ENCODE results near the gene CAMSAP3. TPM values are rescaled to one million over a fixed set of nuclear protein-coding genes. Genes with fewer than 3 reads are reported as not detected.

The CAMSAP3 gene, protein sequence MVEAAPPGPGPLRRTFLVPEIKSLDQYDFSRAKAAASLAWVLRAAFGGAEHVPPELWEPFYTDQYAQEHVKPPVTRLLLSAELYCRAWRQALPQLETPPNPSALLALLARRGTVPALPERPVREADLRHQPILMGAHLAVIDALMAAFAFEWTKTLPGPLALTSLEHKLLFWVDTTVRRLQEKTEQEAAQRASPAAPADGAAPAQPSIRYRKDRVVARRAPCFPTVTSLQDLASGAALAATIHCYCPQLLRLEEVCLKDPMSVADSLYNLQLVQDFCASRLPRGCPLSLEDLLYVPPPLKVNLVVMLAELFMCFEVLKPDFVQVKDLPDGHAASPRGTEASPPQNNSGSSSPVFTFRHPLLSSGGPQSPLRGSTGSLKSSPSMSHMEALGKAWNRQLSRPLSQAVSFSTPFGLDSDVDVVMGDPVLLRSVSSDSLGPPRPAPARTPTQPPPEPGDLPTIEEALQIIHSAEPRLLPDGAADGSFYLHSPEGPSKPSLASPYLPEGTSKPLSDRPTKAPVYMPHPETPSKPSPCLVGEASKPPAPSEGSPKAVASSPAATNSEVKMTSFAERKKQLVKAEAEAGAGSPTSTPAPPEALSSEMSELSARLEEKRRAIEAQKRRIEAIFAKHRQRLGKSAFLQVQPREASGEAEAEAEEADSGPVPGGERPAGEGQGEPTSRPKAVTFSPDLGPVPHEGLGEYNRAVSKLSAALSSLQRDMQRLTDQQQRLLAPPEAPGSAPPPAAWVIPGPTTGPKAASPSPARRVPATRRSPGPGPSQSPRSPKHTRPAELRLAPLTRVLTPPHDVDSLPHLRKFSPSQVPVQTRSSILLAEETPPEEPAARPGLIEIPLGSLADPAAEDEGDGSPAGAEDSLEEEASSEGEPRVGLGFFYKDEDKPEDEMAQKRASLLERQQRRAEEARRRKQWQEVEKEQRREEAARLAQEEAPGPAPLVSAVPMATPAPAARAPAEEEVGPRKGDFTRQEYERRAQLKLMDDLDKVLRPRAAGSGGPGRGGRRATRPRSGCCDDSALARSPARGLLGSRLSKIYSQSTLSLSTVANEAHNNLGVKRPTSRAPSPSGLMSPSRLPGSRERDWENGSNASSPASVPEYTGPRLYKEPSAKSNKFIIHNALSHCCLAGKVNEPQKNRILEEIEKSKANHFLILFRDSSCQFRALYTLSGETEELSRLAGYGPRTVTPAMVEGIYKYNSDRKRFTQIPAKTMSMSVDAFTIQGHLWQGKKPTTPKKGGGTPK
- total RNA-seq, result under 0.01 TPM in 1 of 2 replicates, not detected in the other

DNA sequence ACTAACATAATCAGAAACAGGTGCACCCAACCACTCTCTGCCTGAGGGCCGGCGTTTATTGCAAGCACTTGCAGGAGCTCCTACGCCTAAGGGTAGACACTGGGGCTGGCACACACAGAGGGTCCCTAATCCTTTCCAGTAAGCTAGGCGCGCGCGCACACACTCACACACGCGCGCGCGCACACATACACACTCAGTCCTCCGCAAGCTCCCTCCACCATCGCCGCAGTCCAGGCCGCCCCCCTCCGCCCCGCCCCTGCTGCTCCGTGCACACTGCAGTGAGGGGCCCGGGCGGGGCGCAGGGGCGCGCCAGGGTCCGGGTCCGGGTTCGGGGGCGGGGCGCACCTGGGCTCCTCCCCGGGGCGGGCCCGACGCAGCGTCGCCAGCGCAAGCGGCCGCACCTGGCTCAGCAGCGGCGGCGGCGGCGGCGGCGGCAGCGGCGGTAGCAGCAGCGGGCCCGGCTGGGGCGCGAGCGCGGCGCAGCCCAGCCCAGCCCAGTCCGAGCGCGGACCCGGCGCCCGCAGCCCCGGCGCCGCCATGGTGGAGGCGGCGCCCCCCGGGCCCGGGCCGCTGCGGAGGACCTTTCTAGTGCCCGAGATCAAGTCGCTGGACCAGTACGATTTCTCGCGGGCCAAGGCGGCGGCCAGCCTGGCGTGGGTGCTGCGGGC, at the start of gene CAMSAP3:
Gene CAMSAP3, plus strand, starts transcription at position 398 of the 668 bp plus-strand sequence. Its CDS starts 140 bp downstream, at position 538.

DNA sequence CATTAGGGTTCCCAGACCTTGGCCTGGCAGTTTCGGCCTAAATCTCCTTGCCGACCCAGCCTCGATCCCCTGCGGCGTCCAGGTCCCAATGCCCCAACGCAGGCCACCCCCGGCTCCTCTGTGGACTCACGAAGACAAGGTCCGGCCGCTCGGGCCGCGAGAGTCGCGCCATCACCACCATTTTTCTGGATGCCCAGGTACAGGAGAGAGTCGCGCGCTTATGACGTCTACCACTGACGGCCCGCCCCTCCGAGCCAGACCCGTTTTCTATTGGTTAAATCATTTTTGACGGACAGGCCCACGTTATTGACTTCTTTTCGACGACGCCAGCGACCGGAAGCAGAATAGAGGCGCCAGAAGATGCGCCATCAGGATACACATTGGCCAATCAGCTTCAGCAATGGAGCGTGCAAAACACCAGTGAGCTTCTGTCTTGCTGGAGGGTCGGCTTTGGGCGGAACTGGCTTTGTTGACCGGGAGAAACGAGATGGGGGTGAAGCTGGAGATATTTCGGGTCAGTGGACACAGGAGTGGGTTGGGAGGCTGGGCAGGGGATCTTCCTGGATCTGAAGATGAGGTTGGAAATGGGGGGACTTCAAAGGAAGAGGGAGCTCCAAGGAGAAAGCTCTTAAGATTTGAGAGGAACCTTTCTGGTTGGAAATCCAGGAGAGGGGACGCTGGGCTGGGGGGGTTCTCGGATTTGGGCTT, 33.8 kb downstream of the CAMSAP3 start, which contains the start of the genes PET100 and XAB2:
Gene PET100, plus strand, starts transcription at position 447 of the 708 bp plus-strand sequence. Its CDS starts 41 bp downstream, at position 488.
Gene XAB2, minus strand, starts transcription at position 199 of the 708 bp plus-strand sequence. Its CDS starts 18 bp downstream, at position 181.

DNA sequence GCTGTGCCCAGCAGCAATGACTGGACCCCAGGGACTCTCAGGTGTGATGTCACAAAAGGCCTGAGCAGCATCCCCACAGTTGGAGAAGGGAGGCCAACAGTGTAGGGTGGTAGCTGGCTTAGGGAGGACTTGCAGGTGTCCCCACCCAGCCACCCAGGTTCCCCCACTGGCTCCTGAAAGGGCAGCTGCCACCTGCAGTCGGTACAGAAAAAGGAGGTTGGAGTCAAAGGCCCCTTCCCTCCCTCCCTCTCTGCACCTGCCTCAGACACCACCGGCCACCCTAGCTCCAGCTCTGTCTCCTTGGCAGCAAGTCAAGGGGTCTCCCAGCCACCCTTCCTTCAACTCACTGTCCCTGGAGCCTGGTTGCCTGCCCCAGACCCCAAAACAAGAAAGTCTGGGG, 38.0 kb downstream of the CAMSAP3 start, which contains the start of gene PCP2:
Gene PCP2, minus strand, starts transcription at position 22 of the 400 bp plus-strand sequence. CDS start 262 bp downstream, outside the sequence.

DNA sequence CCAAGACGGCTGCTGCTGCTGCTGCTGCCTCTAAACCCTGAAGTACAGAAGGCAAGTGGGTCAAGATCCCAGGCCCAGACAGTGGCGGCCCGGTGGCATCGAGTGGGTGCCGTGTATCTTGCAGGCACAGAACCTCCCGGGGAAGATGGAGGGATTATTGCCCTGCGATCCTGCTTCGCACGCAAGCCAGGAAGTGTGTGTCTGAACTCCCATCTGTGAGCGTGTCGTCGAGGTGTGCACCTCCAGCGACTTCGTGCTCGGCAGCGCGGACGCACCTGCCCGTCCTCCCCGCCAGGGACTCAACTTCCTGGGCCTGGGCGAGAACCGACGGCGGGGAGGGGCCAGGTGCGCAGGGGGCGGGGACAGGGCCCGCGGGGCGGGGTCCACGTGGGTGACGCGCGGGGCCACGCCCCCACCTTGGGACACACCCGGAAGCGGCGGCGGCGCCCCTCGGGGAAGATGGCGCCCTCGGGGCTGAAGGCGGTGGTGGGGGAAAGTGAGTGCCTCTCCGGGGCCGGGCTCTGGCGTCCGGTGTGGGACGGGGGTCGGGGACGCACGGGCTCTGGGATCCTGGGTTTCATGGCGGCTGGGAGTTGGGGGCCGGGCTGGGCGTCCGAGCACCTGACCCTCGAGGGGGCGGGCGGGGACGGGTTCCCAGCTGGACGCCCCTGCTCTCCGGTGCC, 41.2 kb downstream of the CAMSAP3 start, which contains the start of gene STXBP2:
Gene STXBP2, plus strand, starts transcription at position 420 of the 683 bp plus-strand sequence. Its CDS starts 40 bp downstream, at position 460.

Other genes with a start within 250 kb of the CAMSAP3 start
- 17.1 and 20.6 TPM in 2 replicates for gene ARHGEF18, start 246.9 kb upstream of the CAMSAP3 start, total RNA-seq
- 3.7 and 5.8 TPM in 2 replicates for gene PEX11G, start 106.8 kb upstream of the CAMSAP3 start, total RNA-seq
- gene ZNF358, start 79.8 kb upstream of the CAMSAP3 start, total RNA-seq, result 43.9 and 50.9 TPM in 2 replicates
- 8.3 and 14.9 TPM in 2 replicates for gene MCOLN1, start 73.2 kb upstream of the CAMSAP3 start, total RNA-seq
- 63.4 and 71.9 TPM in 2 replicates for gene PNPLA6, start 60.1 kb upstream of the CAMSAP3 start, total RNA-seq
- gene XAB2, start 33.7 kb downstream of the CAMSAP3 start, total RNA-seq, result 24.3 and 33.9 TPM in 2 replicates
- 5.6 and 19.8 TPM in 2 replicates for gene PET100, start 33.9 kb downstream of the CAMSAP3 start, total RNA-seq
- not detected in 2 replicates for gene PCP2, start 37.9 kb downstream of the CAMSAP3 start, total RNA-seq
- 27.7 and 33.0 TPM in 2 replicates for gene STXBP2, start 41.2 kb downstream of the CAMSAP3 start, total RNA-seq
- gene RETN, start 73.2 kb downstream of the CAMSAP3 start, total RNA-seq, result not detected in 2 replicates
- not detected in 2 replicates for gene MCEMP1, start 81.2 kb downstream of the CAMSAP3 start, total RNA-seq
- 68.4 and 130 TPM in 2 replicates for gene TRAPPC5, start 85.0 kb downstream of the CAMSAP3 start, total RNA-seq
- gene FCER2, start 106.3 kb downstream of the CAMSAP3 start, total RNA-seq, result not detected in 2 replicates
- gene CLEC4G, start 136.2 kb downstream of the CAMSAP3 start, total RNA-seq, result not detected in 2 replicates
- not detected in 2 replicates for gene CD209, start 151.7 kb downstream of the CAMSAP3 start, total RNA-seq
- not detected in 2 replicates for gene CLEC4M, start 167.4 kb downstream of the CAMSAP3 start, total RNA-seq
- 18.1 and 18.2 TPM in 2 replicates for gene EVI5L, start 234.4 kb downstream of the CAMSAP3 start, total RNA-seq

Data from cardiac atrium fibroblast (primary cell).